MM.1S (cell line): ENCODE results near the gene GNAI3.

Experiments used
- EZH2 ChIP-seq: fragments of 300-600 bp; sonication (generic); optimal IDR thresholded peaks from 2 replicates; pipeline ENCODE3; 2017; ENCODE audit warnings: low read depth, mild to moderate bottlenecking, antibody characterized with exemption, low read length, mixed read lengths
- EZH2phosphoT487 ChIP-seq: fragments of 300-600 bp; sonication (generic); IDR thresholded peaks from 2 replicates; pipeline ENCODE4 v1.6.1; 2018; ENCODE audit warnings: antibody characterized with exemption, low read length
- TF ChIP-seq, protein P1 (sequence below): fragments of 300-600 bp; sonication (generic); IDR thresholded peaks from 2 replicates; pipeline ENCODE4 v1.5.1; 2016; ENCODE audit warnings: antibody characterized with exemption, low read length, mixed read lengths

DNA sequence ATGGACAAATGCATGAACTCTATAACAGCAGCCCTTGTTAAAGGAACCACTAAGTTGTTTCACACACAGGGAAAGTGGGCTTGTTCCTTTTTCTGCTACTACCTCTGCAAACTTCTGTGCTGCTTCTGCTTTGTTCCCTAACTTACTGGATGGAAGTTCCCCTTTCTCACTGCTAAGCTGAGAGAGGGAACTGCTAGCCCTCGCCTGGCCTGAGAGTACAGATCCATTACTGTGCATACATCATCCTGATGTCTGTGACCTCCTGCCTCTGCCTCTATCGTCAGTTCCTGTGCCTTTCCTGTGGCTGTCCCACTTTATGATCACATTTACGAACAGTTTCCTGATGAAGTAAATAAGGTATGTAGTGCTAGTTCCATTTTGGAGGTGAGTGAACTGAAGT, 67.5 kb downstream of the GNAI3 start:
- TF ChIP-seq, protein P1, sequence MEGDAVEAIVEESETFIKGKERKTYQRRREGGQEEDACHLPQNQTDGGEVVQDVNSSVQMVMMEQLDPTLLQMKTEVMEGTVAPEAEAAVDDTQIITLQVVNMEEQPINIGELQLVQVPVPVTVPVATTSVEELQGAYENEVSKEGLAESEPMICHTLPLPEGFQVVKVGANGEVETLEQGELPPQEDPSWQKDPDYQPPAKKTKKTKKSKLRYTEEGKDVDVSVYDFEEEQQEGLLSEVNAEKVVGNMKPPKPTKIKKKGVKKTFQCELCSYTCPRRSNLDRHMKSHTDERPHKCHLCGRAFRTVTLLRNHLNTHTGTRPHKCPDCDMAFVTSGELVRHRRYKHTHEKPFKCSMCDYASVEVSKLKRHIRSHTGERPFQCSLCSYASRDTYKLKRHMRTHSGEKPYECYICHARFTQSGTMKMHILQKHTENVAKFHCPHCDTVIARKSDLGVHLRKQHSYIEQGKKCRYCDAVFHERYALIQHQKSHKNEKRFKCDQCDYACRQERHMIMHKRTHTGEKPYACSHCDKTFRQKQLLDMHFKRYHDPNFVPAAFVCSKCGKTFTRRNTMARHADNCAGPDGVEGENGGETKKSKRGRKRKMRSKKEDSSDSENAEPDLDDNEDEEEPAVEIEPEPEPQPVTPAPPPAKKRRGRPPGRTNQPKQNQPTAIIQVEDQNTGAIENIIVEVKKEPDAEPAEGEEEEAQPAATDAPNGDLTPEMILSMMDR: no peak
- TF ChIP-seq EZH2: no peak
- no peak for TF ChIP-seq EZH2phosphoT487
